SK-N-MC (cell line): ENCODE results near the gene LIN54.

Experiments
- DNase-seq: peaks from one replicate; pipeline ENCODE4 v3.0.0-alpha.2; 2011; ENCODE audit warnings: low read depth, low spot score
- H3K27ac ChIP-seq: fragments of 200-600 bp; sonication (generic); 2 replicates; pipeline ENCODE4 v1.5.1; 2016; ENCODE audit warnings: mixed run types
- H3K36me3 ChIP-seq: fragments of 200-600 bp; sonication (generic); 2 replicates; pipeline ENCODE4 v1.6.1; 2017; ENCODE audit warnings: antibody characterized with exemption, low read length, mixed read lengths; ENCODE audit not compliant: insufficient read depth
- H3K4me3 ChIP-seq: fragments of 200-600 bp; sonication (generic); 2 replicates; pipeline ENCODE4 v1.5.1; 2016
- H3K9ac ChIP-seq: fragments of 200-600 bp; sonication (generic); 2 replicates; pipeline ENCODE4 v1.8.0; 2017; ENCODE audit warnings: mixed run types, mixed read lengths; ENCODE audit not compliant: insufficient read length
- H3K9me3 ChIP-seq: fragments of 200-600 bp; sonication (generic); 2 replicates; pipeline ENCODE4 v1.6.1; 2017; ENCODE audit warnings: low read depth, mild to moderate bottlenecking, antibody characterized with exemption, low read length, moderate library complexity, mixed read lengths
- EZH2 ChIP-seq: fragments of 200-600 bp; sonication (generic); IDR thresholded peaks from one replicate; pipeline ENCODE4 v1.6.1; 2017; ENCODE audit warnings: antibody characterized with exemption
- FOXP2 ChIP-seq: optimal IDR thresholded peaks from 2 replicates; pipeline ENCODE3; 2011; ENCODE audit warnings: mild to moderate bottlenecking, moderate library complexity; ENCODE audit not compliant: insufficient read depth; ENCODE audit errors: extremely low read length, control extremely low read depth
- POLR2AphosphoS5 ChIP-seq: IDR thresholded peaks from 2 replicates; pipeline ENCODE4 v1.6.1; 2012; ENCODE audit warnings: mild to moderate bottlenecking, low read depth, low read length, borderline replicate concordance

LIN54 gene

GRCh38 chr4:82975792-82976191, 34.8 kb downstream of the LIN54 start:
- TF ChIP-seq POLR2AphosphoS5 = no peak
- no peak for TF ChIP-seq EZH2
- TF ChIP-seq FOXP2 = no peak
- Histone ChIP-seq H3K27ac (no peak overlapping the region), H3K9me3 (no peaks in the 10 kb centered on the region), H3K4me3 (no peak overlapping the region), H3K36me3 (peaks cover 9% of the 10 kb centered on the region), H3K9ac (no peak overlapping the region)
- no peak for DNase-seq

GRCh38 chr4:82969414-82969813, 41.2 kb downstream of the LIN54 start:
- peaks cover 19% of the 10 kb centered on the region for H3K36me3 ChIP-seq

DNA sequence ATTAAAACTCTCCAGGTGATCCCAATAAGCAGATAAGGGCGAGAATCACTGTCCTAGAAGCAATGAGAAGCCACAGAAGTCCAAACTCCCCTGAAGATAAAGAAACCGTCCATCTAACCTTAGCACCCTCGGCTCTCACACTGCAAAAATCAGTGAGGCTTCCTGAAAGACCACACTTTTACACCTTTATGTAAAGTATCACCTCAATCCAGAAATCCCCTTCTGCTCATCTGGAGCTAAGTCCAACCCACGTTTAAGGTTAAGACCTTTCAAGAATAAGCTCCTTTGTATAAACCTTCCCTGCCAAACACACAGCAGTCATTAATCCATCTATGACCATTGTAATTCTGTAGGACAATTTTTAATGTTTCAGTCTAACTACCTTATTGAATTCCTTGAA, 41.7 kb downstream of the LIN54 start:
- no peaks in the 10 kb centered on the region for H3K9me3 ChIP-seq
- H3K36me3 ChIP-seq = peaks cover 24% of the 10 kb centered on the region
- H3K4me3 ChIP-seq = no peak overlapping the region
- H3K9ac ChIP-seq = no peak overlapping the region
- TF ChIP-seq EZH2 (no peak), FOXP2 (no peak), POLR2AphosphoS5 (no peak)
- no peak overlapping the region for H3K27ac ChIP-seq
- DNase-seq = no peak

More at GRCh38 chr4:82969414-82969813, 41.2 kb downstream of the LIN54 start:
- no peak for DNase-seq
- no peaks in the 10 kb centered on the region for H3K9me3 ChIP-seq
- H3K27ac ChIP-seq = no peak overlapping the region
- no peak overlapping the region for H3K9ac ChIP-seq
- H3K4me3 ChIP-seq = no peak overlapping the region
- TF ChIP-seq EZH2 (no peak), FOXP2 (no peak), POLR2AphosphoS5 (no peak)

DNA sequence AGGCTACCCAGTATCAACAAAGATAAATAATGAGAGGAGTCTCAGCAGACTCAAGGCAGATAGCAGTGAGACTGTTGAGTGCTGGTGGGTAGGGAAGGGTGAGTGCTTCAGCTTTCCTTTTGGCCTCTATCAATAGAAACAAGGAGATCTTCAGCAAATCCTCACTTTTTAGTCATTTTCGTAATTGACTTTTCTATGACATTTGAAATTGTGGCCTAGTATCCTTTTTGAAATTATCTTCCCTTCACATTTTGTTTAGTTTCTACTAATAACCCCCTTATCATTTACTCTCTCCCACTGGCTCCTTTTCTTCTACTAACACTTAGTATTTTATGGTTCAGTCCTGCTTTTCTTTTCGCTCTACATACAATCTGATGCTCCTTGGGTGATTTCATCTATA, 44.9 kb downstream of the LIN54 start:
- no peak for TF ChIP-seq EZH2
- TF ChIP-seq POLR2AphosphoS5 = no peak
- TF ChIP-seq FOXP2 = no peak
- no peak overlapping the region for H3K9ac ChIP-seq
- DNase-seq = no peak
- no peaks in the 10 kb centered on the region for H3K9me3 ChIP-seq
- H3K27ac ChIP-seq = no peak overlapping the region
- H3K36me3 ChIP-seq = peaks cover 36% of the 10 kb centered on the region
- H3K4me3 ChIP-seq = no peak overlapping the region

- TF ChIP-seq FOXP2 (no peak), POLR2AphosphoS5 (no peak), EZH2 (no peak)
- H3K4me3 ChIP-seq = no peak overlapping the region
- peaks cover 25% of the 10 kb centered on the region for H3K36me3 ChIP-seq
- DNase-seq = no peak
- H3K27ac ChIP-seq = no peak overlapping the region
- no peak overlapping the region for H3K9ac ChIP-seq
- no peaks in the 10 kb centered on the region for H3K9me3 ChIP-seq
Observed at GRCh38 chr4:82957045-82957444, 53.6 kb downstream of the LIN54 start.

DNA sequence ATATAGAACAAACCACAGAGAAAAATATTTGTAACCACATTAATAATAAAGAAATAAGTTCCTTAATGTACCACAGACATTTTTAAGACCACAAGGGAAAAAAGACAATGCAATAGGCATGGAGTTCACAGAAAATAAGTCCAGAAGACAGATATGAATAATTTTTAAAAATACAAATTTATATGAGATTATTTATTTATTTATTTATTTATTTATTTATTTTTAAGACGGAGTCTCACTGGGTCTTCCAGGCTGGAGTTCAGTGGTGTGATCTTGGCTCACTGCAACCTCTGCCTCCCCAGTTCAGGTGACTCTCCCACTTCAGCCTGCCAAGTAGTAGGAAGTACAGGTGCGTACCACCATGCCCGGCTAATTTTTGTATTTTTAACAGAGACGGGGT, 56.4 kb downstream of the LIN54 start:
- Histone ChIP-seq H3K4me3 (no peak overlapping the region), H3K36me3 (peaks cover 6% of the 10 kb centered on the region; the same call in 1 of the 2 replicates), H3K9ac (no peak overlapping the region), H3K27ac (no peak overlapping the region), H3K9me3 (no peaks in the 10 kb centered on the region)
- no peak for DNase-seq
- no peak for TF ChIP-seq FOXP2
- no peak for TF ChIP-seq EZH2
- TF ChIP-seq POLR2AphosphoS5 = no peak

GRCh38 chr4:82951196-82951595, 59.4 kb downstream of the LIN54 start:
- H3K9me3 ChIP-seq = no peaks in the 10 kb centered on the region
- DNase-seq = no peak
- H3K36me3 ChIP-seq = peaks cover 7% of the 10 kb centered on the region
- H3K9ac ChIP-seq = no peak overlapping the region
- H3K27ac ChIP-seq = no peak overlapping the region
- H3K4me3 ChIP-seq = no peak overlapping the region
- no peak for TF ChIP-seq POLR2AphosphoS5
- no peak for TF ChIP-seq EZH2
- no peak for TF ChIP-seq FOXP2

DNA sequence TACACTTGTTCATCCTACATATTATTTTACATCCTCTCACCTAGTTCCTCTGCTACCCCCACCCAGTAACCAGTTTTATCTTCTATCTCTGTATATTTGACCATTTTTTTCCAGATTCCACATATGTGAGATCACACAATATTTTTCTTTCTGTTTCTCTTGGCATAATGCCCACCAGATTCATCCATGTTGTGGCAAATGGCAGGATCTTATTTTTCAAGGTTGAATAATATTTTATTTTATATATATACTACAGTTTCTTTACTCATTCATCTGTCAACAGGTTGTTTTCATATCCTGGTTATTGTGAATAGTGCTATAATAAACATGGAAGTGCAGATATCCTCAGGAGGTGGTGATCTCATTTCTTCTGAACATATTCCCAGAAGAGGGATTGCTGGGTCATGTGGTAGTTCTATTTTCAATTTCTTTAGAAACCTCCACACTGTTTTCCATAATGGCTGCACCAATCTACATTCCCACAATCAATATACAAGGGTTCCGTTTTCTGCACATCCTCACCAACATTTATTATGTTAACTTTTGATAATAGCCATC, 61.9 kb downstream of the LIN54 start:
- Histone ChIP-seq H3K9me3 (no peaks in the 10 kb centered on the region), H3K27ac (no peak overlapping the region), H3K36me3 (peaks cover 12% of the 10 kb centered on the region), H3K4me3 (no peak overlapping the region), H3K9ac (no peak overlapping the region)
- TF ChIP-seq FOXP2 (no peak), EZH2 (no peak), POLR2AphosphoS5 (no peak)
- no peak for DNase-seq

GRCh38 chr4:82947498-82947897, 63.1 kb downstream of the LIN54 start:
- TF ChIP-seq FOXP2 = no peak
- TF ChIP-seq POLR2AphosphoS5 = no peak
- no peak for TF ChIP-seq EZH2

More at GRCh38 chr4:82947498-82947897, 63.1 kb downstream of the LIN54 start:
- H3K4me3 ChIP-seq = no peak overlapping the region
- H3K9me3 ChIP-seq = no peaks in the 10 kb centered on the region
- DNase-seq = no peak
- H3K36me3 ChIP-seq = peaks cover 10% of the 10 kb centered on the region
- no peak overlapping the region for H3K27ac ChIP-seq
- no peak overlapping the region for H3K9ac ChIP-seq
